ENCODE measurements around the gene SPAG7. TPM values are rescaled to one million over a fixed set of nuclear protein-coding genes. Genes with fewer than 3 reads are reported as not detected.

The SPAG7 gene
- polyA plus RNA-seq, 1 donor (not counting 4 experiments of a cell fraction or from before 2014, with no cell fraction given), result 65.7 TPM

- Histone ChIP-seq H3K4me1 (ENCODE audit: control insufficient read depth, extremely low read depth, insufficient read depth, low read length) (no peaks in the 10 kb centered on the region), H3K27ac (ENCODE audit: control insufficient read depth, insufficient read depth, low read length) (no peak overlapping the region), H3K36me3 (ENCODE audit: control insufficient read depth in 2 of 2, extremely low read depth in 1 of 2, insufficient read depth in 2 of 2, low read length in 2 of 2) (peaks cover 44 to 57% of the 10 kb centered on the region in 2 experiments), H2AFZ (ENCODE audit: control insufficient read depth, low read length) (no peak overlapping the region), H3K4me3 (ENCODE audit: control insufficient read depth in 2 of 3, extremely low read depth in 1 of 3, insufficient read depth in 2 of 3, low read depth in 1 of 3, low read length in 3 of 3) (no peak overlapping the region), H3K9me3 (ENCODE audit: control insufficient read depth, low read depth, low read length) (no peaks in the 10 kb centered on the region), H3K79me2 (ENCODE audit: control insufficient read depth, insufficient read depth, low read length) (no peaks in the 10 kb centered on the region), H3K27me3 (ENCODE audit: control insufficient read depth, extremely low read depth, insufficient read depth, low read length) (no peaks in the 10 kb centered on the region), H4K20me1 (ENCODE audit: control insufficient read depth, extremely low read depth, insufficient read depth, low read length) (no peaks in the 10 kb centered on the region), H3K9me1 (ENCODE audit: control insufficient read depth, extremely low read depth, insufficient read depth, low read length) (no peaks in the 10 kb centered on the region), H3K9ac (ENCODE audit: control insufficient read depth, extremely low read depth, insufficient read depth, low read length) (no peak overlapping the region), H3K4me2 (ENCODE audit: control insufficient read depth, extremely low read depth, insufficient read depth, low read depth, low read length) (no peak overlapping the region)
- DNase-seq (ENCODE audit: low read depth, low spot score) (no peak), FAIRE-seq (no peak)
- no peak for TF ChIP-seq CTCF (optimal IDR thresholded peaks at IDR 0.05 in 1 of 3, IDR thresholded peaks at IDR 0.05 in 1 of 3, conservative IDR thresholded peaks at IDR 0.05 in 1 of 3; ENCODE audit: extremely low read depth in 1 of 3, insufficient read depth in 2 of 3, low read length in 3 of 3)
- no peak for TF ChIP-seq EZH2 (IDR thresholded peaks at IDR 0.05; ENCODE audit: low read length)
- dilution Hi-C loops (cut with MboI; ENCODE audit: extremely low pct_ligation_motif_present, low sequenced_read_pairs), result no loop called here
These were observed 11.1 kb upstream of the SPAG7 start for GRCh38 chr17:4978726-4979125.

GRCh38 chr17:4974115-4974670 is 6.6 kb upstream of the SPAG7 start:
- H3K4me3 ChIP-seq (ENCODE audit: control insufficient read depth in 2 of 3, extremely low read depth in 1 of 3, insufficient read depth in 2 of 3, low read depth in 1 of 3, low read length in 3 of 3), result no peak overlapping the region
- H3K79me2 ChIP-seq (ENCODE audit: control insufficient read depth, insufficient read depth, low read length), result no peaks in the 10 kb centered on the region
- no peak overlapping the region for H3K4me2 ChIP-seq (ENCODE audit: control insufficient read depth, extremely low read depth, insufficient read depth, low read depth, low read length)
- no peaks in the 10 kb centered on the region for H3K9me1 ChIP-seq (ENCODE audit: control insufficient read depth, extremely low read depth, insufficient read depth, low read length)
- dilution Hi-C loops (cut with MboI; ENCODE audit: extremely low pct_ligation_motif_present, low sequenced_read_pairs), result no loop called here
- FAIRE-seq (no peak), DNase-seq (ENCODE audit: low read depth, low spot score) (no peak)
- no peak overlapping the region for H3K9ac ChIP-seq (ENCODE audit: control insufficient read depth, extremely low read depth, insufficient read depth, low read length)
- H3K27ac ChIP-seq (ENCODE audit: control insufficient read depth, insufficient read depth, low read length), result no peak overlapping the region
- H3K4me1 ChIP-seq (ENCODE audit: control insufficient read depth, extremely low read depth, insufficient read depth, low read length), result peaks cover 6% of the 10 kb centered on the region
- peaks cover 42 to 56% of the 10 kb centered on the region in 2 experiments for H3K36me3 ChIP-seq (ENCODE audit: control insufficient read depth in 2 of 2, extremely low read depth in 1 of 2, insufficient read depth in 2 of 2, low read length in 2 of 2)
- H2AFZ ChIP-seq (ENCODE audit: control insufficient read depth, low read length), result no peak overlapping the region
- no peaks in the 10 kb centered on the region for H4K20me1 ChIP-seq (ENCODE audit: control insufficient read depth, extremely low read depth, insufficient read depth, low read length)
- no peaks in the 10 kb centered on the region for H3K9me3 ChIP-seq (ENCODE audit: control insufficient read depth, low read depth, low read length)
- TF ChIP-seq CTCF (optimal IDR thresholded peaks at IDR 0.05 in 1 of 3, IDR thresholded peaks at IDR 0.05 in 1 of 3, conservative IDR thresholded peaks at IDR 0.05 in 1 of 3; ENCODE audit: extremely low read depth in 1 of 3, insufficient read depth in 2 of 3, low read length in 3 of 3) (no peak), EZH2 (IDR thresholded peaks at IDR 0.05; ENCODE audit: low read length) (no peak)
- H3K27me3 ChIP-seq (ENCODE audit: control insufficient read depth, extremely low read depth, insufficient read depth, low read length), result no peaks in the 10 kb centered on the region

Measured in keratinocyte (primary cell).